HS-5 (cell line): ENCODE measurements around the gene ALG3.

Source experiments
- DNase-seq: peaks from one replicate; pipeline ENCODE4 v3.0.0-alpha.2; 2012; ENCODE audit warnings: low read depth

ALG3 gene

DNA sequence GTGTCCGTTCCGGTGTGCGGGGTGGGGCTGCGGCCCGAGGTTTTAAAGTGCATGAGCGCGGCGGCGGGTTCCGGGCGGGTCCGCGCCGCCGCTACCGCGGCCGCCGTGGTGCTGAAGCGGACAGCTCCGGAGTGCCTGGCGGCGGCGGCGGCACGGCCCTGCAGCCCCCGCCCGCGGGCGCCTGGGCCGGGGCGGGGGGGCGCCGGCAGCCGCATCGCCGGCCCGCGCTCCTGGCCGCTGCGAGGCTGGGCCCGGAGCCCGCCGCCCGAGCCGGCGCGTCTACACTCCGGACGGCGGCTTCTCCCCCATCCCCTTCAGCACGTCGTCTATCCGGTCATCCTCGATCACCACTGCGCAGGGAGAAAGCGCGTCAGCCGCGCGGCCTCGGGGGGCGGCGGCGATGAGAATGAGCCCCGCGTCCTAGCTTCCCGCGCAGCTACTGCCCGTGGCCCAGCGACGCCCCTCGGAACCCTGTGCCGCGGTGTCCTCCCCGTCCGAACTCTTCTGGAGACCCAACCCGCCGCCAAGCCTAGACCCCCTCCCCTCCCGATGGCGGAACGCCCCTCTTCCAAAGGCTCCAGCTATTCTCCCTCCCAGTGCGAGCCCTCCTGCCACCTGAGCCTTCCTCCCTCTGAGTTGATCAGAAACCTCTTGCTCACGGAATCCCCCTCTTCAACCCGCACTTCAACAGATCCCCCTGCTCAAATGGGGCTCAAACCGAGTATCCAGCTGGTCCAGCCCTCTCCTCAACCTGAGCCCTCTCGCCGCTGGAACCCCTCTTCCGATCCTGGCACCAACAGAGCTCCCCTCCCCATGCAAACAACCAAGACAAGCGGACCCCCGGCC lies 11.3 kb upstream of the ALG3 start:
- DNase-seq = no peak

DNA sequence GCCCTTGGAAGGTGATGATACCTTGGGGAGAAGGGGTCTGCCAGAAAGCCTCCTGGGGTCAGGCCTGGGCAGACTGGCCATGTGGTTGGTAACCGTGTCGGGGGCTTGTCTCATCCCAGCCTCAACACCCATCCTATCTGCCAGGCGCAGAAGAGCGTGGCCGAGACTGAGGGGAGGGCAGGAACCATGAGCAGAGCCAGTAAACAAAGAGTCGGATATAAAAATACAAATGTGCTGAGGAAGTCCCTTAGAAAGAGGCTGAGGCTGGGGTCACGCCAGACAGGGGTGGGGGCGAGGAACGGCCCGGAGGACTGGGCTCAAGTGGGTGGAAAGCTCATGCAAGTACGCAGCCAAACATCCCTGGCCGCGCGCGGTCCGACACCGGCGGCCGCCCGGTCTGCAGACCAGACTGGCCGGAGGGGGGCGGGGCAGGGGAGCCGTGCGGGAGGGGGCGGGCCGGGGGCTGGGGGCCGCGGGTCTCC lies 10.7 kb upstream of the ALG3 start:
- DNase-seq = no peak

DNA sequence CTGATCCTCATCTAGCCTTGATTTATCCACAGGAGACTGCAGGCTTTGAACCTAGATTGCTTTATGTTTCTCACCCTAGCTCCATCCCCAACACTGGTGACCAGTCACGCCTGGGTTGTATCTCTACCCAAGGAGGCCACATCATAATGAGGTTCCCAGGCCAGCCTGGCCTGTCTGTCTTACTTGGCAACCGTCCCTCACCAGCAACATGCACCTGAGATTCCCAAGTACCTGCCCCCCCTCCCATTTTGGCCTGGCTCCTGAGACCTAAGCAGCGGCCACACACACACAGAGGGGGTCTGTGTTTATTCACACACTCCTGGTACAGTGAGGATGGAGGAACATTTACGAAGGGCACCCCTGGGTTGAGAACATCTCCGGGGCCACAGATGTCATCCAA lies 10.2 kb upstream of the ALG3 start:
- DNase-seq = no peak

DNA sequence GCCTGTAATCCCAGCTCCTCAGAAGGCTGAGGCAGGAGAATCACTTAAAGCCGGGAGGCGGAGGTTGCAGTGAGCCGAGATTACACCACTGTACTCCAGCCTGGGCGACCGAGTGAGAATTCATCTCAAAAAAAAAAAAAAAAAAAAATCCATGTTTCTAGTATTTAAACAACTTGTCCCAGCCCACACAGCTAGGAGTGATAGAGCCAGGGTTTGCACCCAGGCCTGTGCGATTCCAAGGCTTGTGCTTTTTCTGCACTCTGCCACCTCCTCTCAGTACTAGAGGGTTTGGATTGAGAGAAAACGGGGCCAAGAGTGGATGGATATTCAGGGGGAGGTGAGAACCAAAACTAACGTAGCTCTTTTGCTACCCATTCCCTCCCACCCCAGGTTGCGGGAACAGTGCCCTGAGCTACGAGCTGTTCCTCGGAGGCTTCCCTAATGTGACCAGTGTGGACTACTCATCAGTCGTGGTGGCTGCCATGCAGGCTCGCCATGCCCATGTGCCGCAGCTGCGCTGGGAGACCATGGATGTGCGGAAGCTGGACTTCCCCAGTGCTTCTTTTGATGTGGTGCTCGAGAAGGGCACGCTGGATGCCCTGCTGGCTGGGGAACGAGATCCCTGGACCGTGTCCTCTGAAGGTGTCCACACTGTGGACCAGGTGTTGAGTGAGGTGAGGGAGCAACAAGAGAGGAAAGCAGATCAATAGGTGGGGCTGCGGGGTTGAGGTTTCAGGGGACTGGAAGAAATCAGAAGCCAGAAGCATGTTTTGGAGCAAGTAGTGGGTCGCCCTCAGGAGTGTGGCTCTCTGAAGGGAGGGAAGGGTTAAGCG lies 8.5 kb upstream of the ALG3 start:
- DNase-seq = no peak

DNA sequence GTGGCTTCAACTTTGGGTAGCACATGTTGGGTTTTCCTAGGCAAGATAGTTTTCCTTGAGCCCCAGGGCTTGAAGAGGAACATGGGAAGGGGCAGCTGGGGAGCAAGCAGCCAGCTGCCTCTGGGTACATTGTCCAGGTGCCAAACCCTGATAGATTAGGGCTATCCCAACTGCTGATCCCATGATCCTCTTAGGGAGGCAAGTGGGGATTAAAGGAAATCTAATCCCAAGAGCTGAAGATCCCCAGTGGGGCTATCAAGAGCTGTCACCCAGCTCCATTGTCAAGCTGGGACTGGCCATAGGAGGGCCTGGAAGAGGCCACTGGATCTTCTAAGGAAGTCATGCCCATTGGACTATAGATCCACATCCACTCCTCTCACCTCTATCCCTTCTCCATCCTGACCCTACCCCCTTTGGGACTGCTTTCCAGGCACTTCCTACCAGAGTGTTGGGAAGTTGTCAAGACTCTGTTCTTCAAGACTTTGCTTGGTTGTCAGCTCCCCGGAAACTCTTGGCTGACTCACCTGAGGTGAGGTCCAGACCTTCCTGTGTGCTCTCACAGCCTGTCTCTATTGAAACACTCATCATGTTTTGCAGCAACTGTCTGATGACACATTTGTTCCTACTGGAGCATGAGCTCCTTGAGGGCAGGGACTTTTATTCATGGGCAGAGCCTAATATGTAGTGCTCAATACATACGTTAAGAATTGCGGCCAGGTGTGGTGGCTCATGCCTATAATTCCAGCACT lies 6.7 kb upstream of the ALG3 start:
- DNase-seq = no peak

DNA sequence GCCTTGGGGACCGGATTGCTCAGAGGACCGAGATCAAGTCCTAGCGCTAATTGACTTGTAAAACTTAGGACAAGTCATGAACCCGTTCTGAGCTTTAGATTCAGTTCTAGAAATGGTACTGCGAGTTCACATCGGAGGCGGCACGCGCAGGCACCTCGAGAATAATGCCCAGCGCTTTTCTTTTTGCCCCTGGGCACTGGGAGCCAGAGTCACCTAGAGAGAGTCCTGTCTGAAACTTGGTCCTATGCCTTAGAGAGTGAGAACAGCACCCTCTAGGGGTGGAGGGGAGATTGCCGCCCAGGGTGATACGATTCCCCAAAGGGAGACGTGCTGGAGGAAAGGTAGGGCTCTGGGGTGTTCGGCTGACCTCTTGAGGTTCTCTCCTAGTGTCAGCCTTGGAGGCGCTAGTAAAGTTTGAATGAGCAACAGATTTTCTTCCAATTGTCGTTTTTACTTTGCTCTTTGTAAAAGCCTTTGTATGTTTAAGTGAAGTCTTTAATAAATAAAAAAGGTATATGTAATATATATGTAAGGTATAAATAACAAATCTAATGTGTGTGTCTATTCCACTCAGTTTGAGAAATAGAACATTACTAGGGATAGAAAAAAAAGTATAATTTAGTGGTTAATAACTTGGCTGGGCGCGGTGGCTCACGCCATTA lies 1.5 kb upstream of the ALG3 start:
- peak; percentile 87 for DNase-seq

DNA sequence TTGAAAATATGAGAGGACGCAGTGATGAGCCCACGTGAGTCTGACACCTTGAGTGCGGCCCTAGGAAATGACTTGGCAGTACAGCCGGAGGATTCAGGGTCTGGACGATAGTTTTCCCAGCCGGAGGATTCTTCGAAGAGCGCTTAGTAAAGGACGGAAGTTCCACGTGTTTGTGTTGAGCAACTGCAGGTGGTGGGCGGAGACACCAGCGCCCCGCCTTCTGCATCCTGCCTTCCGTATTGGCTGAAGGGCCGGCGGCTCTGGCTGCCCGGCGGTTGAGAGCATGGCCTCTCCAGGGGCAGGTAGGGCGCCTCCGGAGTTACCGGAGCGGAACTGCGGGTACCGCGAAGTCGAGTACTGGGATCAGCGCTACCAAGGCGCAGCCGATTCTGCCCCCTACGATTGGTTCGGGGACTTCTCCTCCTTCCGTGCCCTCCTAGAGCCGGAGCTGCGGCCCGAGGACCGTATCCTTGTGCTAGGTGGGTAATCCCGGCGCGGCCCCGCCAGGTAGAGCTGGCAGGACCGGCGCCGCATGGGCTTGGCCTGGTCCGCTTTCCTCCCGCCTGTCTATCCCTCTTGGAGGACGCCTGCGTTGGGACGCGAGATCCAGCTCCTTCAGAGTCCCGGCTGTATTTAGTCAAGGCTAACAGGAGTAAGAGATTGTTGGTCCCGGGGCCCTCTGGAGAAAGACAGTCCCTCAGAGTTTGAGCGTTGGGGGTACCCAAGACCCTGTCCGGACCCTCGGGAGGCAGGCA lies 827 bp upstream of the ALG3 start, which contains the start of gene EEF1AKMT4:
EEF1AKMT4 (plus strand) TSS at position 261 of the 755 bp plus-strand sequence; CDS start at position 284, 23 bp downstream.
- peak; percentile 95 for DNase-seq

DNA sequence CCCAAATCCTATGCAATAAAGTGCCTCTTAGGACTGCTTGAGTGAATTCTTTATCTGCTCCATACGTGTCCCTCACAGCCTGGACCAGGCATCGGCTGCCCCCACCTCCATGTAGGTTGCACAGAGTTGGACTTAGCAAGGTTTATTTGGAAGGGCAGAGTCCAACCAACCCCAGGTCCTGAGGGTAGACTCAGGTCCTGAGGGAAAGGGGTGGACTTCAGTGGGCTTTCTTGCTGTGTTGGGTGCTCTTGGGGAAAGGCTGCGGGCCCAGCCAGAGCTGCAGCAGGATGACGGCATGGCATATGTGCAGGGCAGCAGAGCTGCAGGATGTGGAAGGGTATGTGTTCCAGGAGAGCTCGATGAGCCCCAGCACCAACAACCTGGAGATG lies 6.5 kb downstream of the ALG3 start:
- no peak for DNase-seq

DNA sequence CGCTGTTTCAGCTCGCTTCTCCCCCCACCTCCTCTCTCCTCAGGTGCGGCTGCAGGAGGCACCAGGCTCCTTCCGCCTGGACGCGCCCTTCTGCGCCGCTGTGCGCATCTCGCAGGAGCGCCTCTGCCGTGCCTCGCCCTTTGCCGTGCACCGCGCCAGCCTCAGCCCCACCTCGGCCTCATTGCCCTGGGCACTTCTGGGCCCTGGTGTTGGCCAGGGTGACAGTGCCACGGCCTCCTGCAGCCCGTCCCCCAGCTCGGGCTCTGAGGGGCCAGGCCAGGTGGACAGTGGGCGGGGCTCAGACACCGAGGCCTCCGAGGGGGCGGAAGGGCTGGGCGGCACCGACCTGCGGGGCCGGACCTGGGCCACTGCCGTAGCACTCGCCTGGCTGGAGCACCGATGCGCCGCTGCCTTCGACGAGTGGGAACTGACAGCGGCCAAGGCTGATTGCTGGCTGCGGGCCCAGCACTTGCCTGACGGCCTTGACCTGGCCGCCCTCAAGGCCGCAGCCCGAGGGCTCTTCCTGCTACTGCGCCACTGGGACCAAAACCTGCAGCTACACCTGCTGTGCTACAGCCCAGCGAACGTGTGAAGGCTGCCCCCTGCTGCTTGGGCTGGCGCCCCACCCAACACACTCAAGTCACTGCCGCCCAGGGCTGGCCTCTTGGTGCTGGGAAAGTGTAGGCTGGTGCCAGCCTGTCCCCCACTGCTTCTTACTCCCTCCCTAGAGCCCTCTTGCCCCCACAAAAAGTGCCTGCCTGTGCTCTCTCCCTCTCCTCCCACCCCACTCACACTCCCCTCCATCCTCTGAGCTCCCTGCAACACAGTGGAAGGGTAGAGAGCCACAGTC lies 7.1 kb downstream of the ALG3 start:
- no peak for DNase-seq

DNA sequence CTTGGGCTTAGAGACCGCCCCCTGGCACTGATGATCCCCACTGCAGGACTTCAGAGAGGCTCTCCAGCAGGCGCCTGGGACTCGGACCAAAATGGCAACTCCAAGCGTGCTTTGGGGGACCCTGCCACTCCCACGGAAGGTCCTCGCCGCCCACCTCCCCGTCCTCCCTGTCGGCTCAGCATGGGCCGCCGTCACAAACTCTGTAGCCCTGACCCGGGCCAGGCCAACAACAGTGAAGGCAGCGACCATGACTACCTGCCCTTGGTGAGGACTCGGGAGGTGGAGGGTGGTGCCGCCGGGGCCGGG lies 7.7 kb downstream of the ALG3 start:
- DNase-seq = no peak

DNA sequence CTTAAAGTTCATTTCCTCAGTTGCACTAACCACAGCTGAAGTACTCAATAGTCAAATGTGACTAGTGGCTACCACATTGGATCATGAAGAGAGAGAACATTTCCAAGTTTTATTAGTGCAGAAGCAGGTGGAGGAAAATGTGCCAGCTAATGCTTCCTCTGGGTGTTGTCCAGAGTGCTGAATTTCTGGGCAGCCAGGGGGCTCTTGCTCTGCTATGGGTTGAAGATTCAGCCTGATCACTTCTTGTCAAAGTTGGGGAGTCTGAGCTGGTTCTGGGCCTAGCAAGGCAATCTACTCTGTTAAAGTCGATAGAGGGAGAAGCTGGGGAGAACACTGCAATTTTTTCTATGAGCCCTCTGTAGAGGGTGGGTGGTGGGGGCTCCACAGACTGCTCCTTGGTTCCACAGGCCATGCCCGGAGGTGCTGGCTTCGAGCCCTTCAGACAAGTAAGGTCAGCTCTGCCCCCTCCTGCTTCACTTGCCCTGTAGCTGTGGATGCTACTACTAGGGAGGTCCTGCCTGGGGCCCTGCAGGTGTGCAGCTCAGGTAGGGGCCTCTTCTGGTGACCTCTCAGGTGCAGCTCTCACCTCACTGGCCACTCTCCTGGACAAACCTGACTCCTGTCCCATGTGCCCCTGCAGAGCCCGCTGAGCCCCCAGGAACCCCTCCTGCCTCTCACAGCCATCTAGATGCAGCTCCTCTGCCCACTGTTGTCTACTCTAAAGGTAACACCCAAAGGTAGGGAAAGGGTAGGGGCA lies 8.2 kb downstream of the ALG3 start:
- no peak for DNase-seq

DNA sequence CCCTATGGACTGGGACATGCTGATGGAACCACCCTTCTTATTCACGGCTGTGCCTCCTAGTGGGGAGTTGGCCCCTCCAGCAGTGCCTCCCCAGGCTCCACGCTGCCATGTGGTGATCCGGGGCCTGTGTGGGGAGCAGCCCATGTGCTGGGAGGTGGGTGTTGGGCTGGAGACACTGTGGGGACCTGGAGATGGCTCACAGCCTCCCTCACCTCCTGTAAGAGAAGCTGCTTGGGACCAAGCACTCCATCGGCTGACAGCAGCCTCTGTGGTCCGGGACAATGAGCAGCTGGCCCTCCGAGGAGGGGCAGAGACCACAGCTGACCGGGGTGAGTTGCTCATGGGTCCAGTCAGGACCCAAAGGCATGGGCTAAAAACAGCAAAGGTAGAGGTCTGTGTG lies 9.1 kb downstream of the ALG3 start:
- no peak for DNase-seq

DNA sequence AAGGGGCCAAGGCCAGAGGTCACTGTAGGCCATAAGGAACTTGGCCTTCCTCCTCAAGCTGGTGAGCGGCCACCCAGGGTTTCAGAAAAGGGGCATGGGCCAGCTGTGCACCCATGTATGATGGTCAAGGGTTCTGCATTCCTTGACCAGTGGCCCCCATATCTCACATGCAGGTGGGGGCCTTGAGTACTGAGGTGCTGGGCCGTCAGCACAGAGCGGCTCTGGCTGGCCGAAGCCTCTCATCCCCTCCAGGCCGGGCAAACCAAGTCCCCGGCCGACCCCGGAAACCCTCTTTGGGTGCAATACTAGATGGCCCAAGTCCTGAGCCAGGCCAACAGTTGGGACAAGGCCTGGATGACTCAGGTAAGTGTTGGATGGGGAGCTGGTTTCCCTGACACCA lies 9.5 kb downstream of the ALG3 start:
- no peak for DNase-seq

DNA sequence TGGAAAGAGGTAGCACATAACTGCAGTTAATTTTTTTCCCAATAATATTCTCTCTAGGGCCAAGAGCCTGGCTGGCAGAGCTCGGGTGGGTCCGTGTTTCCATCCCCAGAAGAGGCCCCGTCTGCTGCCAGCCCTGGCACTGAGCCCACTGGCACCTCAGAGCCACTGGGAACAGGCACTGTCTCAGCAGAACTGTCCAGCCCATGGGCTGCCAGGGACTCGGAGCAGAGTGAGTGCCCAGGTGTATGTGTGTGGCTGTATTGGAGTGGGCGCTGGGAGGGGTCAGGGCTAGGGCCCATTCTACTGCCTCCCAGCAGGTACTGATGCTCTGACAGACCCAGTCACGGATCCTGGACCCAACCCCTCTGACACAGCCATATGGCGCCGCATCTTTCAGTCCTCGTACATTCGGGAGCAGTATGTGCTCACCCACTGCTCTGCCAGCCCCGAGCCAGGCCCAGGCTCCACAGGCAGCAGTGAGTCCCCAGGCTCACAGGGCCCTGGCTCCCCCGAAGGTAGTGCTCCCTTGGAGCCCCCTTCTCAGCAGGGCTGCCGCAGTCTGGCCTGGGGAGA lies 10.4 kb downstream of the ALG3 start:
- DNase-seq = no peak

DNA sequence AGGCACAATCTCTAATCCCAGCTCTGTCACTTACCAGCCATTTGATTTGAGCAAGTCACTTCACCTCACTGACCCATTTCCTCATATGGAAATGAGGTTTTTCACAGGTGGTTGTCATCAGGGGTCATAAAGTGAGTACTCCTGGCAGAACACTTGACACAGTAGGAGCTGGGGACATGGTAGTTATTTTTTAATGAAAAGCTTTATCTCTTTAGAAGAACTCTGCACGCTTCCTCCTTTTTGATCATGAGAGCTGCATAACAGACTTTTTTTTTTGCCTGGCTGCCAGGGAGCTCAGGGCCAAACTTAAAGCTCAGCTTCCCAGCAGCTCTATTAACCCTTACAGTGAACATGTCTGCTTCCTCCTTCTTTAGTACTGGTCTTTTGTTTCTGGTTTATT lies 11.0 kb downstream of the ALG3 start:
- no peak for DNase-seq

DNA sequence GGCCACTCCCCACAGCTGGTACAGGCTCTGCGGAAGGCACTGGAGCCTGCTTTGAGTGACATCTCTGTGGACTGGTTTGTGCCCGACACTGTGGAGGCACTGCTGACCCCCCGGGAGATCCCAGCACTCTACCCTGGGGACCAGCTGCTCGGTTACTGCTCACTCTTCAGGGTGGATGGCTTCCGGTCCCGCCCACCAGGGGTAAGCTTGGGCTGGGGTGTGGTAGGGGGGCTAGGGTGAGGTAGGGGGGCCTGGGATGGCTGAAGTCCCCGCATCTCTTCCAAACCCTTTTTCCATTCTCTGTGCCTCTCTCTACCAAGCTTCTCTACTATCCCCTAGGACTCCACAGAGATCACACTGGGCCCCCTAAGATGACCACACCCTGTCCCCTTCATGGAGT lies 11.6 kb downstream of the ALG3 start:
- DNase-seq = no peak

DNA sequence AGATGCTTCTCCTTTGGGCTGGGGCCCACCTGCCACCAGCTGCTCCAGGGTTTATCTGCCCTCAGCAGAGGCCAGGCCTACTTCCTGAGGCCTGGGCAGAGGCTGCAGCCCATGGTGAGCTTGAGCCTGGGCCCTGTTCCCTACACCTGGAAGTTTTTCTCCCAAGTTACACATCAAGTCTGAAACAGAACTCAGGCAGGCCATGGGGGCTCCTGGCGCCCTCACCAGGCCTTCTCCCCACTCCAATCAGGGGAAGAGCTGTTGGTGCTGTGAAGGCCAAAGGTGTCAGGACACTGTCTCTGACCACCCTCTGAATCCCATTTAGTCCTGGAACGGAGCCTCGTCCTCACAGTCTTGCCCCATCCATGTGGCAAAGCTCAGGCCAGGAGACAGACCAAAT lies 12.1 kb downstream of the ALG3 start:
- DNase-seq = no peak

DNA sequence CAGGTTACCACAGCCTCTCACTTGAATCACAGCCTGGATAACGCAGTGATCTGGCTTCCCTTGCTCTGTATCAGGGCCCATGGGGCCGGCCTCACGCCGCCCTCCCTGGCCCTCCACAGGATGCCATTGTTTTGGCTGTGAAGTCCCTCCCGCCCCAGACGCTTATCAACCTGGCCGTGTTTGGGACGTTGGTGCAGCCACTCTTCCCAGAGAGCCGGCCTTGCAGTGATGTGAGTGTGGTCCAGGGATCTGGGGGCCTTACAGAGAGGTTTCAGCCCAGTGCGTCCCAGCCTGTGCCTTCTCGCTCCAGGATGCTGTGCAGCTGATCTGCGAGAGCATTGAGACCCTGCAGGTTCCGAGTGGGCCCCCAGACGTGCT lies 12.7 kb downstream of the ALG3 start:
- DNase-seq = no peak

DNA sequence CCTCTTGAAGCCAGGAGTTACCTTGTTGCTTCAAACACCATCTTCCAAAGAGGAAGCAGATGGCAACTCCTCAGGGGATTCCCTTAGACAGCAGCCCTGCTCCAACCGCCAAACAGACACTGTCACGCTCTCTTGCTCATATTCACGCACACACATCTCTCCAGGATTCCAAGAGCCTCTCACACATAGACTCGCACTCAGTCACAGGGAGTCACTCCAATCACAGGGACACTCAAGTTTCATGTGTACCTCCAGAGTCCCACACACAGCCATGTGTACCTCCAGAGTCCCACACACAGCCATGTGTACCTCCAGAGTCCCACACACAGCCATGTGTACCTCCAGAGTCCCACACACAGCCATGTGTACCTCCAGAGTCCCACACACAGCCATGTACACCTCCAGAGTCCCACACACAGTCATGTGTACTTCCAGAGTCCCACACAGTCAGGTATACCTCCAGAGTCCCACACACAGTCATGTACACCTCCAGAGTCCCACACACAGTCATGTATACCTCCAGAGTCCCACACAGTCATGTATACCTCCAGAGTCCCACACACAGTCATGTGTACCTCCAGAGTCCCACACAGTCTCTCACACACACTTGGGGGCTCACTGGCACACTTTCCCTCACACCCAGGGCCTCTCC lies 13.3 kb downstream of the ALG3 start:
- DNase-seq = no peak
